ENCODE measurements around the gene RNF146.

DNA sequence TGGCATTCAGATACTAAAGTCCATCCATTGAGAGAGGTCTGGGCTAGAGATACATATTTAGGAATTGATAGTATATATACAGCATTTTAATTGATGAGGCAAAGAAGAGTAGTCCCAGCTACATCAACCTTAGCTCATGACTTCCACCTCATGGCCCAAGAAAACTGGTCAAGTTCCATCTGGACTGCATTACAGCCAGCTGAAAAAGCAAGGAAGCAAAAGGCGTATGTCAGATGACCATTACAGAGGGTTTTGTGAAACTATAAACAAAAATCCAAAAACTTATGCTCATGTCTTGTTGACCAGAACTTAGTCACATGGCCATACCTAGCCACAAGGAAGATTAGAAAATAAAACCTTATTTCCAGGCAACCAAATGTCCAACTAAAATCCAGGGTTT, 46.8 kb upstream of the RNF146 start:
- TF ChIP-seq POLR2A (IDR thresholded peaks at IDR 0.05; ENCODE audit: low read length) (no peak), GATA1 (IDR thresholded peaks at IDR 0.05; ENCODE audit: low read depth, low read length) (no peak)
